HepG2 (cell line): ENCODE data around the gene GJD3. TPM values are rescaled to one million over a fixed set of nuclear protein-coding genes. Genes with fewer than 3 reads are reported as not detected.

Source experiments
- CERS6 ChIP-seq: sonication (generic); formaldehyde crosslinking; IDR thresholded peaks from 2 replicates; pipeline ENCODE4 v1.5.0; 2020; ENCODE audit warnings: missing genetic modification reagents
- GABPB1 ChIP-seq: IDR thresholded peaks from 2 replicates; pipeline ENCODE4 v1.6.1; 2016; ENCODE audit warnings: mild to moderate bottlenecking, missing genetic modification reagents, moderate library complexity, missing compliant biosample characterization
- HBP1 ChIP-seq: IDR thresholded peaks from 2 replicates; pipeline ENCODE4 v1.6.1; 2016; ENCODE audit warnings: low read depth, control low read depth
- KIAA2018 ChIP-seq: sonication (generic); formaldehyde crosslinking; IDR thresholded peaks from 2 replicates; pipeline ENCODE4 v1.5.0; 2020; ENCODE audit warnings: mild to moderate bottlenecking, missing genetic modification reagents, borderline replicate concordance
- NRL ChIP-seq: sonication (generic); formaldehyde crosslinking; IDR thresholded peaks from 2 replicates; pipeline ENCODE4 v1.5.0; 2020; ENCODE audit warnings: missing genetic modification reagents, mild to moderate bottlenecking, moderate library complexity, borderline replicate concordance
- PITX1 ChIP-seq: sonication (generic); formaldehyde crosslinking; IDR thresholded peaks from 2 replicates; pipeline ENCODE4 v1.5.1; 2020; ENCODE audit warnings: mild to moderate bottlenecking, missing genetic modification reagents
- RFX1 ChIP-seq: fragments of 450-650 bp; IDR thresholded peaks from 2 replicates; pipeline ENCODE4 v1.6.1; 2017
- ZHX2 ChIP-seq, 2 experiments: sonication (generic) in 1 of 2; formaldehyde crosslinking in 1 of 2; IDR thresholded peaks; 2 replicates each; pipeline versions ENCODE4 v1.6.1 to v1.9.0; 2014 to 2022; ENCODE audit warnings: antibody characterized with exemption in 1 of 2, borderline replicate concordance in 1 of 2, inconsistent platforms in 1 of 2, low read depth in 1 of 2, missing genetic modification reagents in 1 of 2
- polyA plus RNA-seq, 8 experiments: library from polyadenylated mRNA; depleted of rRNA in 3 of 8; stranded (reverse) in 7 of 8; unstranded in 1 of 8; fragments of >200 nt; fragmentation: Illumina TruSeq in 4 of 8; extraction: Trizol in 4 of 8; gene quantifications; 2 replicates each; pipeline versions ENCODE4 v1.2.1 to v1.2.3, GENCODE V29; 2011 to 2016; ENCODE audit warnings: low read depth in 4 of 8, missing spikeins in 1 of 8, mixed read lengths in 1 of 8; ENCODE audit not compliant: insufficient read depth in 1 of 8
- total RNA-seq, 5 experiments: library from RNA; depleted of rRNA; stranded (reverse); fragments of >200 nt; fragmentation: Illumina TruSeq; extraction: Trizol; gene quantifications; 2 replicates each; pipeline ENCODE4 v1.2.3, GENCODE V29; 2016; ENCODE audit warnings: low read depth in 1 of 5

The GJD3 gene
- total and polyA plus RNA-seq, 2 of the 13 experiments (the other 11 are each of a cell fraction or from before 2014, with no cell fraction given) = not detected

GRCh38 chr17:40355123-40355803, 9.3 kb downstream of the GJD3 start (continued):
- TF ChIP-seq HBP1 (CRISPR knock-in tag) = no peak
- TF ChIP-seq RFX1 = no peak
- no peak for TF ChIP-seq KIAA2018 (CRISPR knock-in tag)
- 0 out of 2 replicates have a peak, but pooled peaks have one; percentile 19 for TF ChIP-seq PITX1 (CRISPR knock-in tag)
- peak; percentile 67; the same call in 1 of the 2 replicates for TF ChIP-seq GABPB1 (CRISPR knock-in tag)
- no peak for TF ChIP-seq ZHX2 (IDR thresholded peaks at IDR 0.05; ENCODE audit: low read depth)
- TF ChIP-seq ZHX2 (CRISPR knock-in tag; IDR thresholded peaks at IDR 0.05; ENCODE audit: borderline replicate concordance) = no peak
- TF ChIP-seq NRL (CRISPR knock-in tag) = no peak
- TF ChIP-seq CERS6 (CRISPR knock-in tag) = no peak
